ENCODE results near the gene CCL18.
"Not testable (repeated sequence)": the region's sequence is repeated elsewhere in the genome, so short reads cannot be mapped to it uniquely, and the experiment has no call there.

CCL18 gene

DNA sequence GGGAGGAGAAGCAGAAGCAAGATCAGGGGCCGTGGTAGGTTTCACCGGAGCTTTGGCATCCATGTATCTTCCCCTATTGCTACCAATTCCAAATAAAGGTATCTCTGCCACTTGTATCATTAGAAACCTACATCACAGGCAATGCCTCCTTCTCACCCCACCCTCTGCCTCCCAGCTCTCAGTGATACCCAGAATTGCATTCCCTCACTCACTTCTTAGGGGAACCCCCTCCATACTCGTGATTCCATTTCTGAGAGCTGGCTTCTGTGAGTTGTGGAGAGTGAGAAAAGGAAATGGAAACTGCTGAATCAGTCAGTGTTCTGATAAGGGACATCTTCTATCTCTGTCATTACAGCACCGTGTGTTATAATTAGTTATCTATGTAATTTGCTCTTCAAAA is 28.2 kb downstream of the CCL18 start:
- no peak overlapping the region for H3K9ac ChIP-seq (ENCODE audit: low read length)
- H3K36me3 ChIP-seq (ENCODE audit: insufficient read depth, low read length), result no peaks in the 10 kb centered on the region
- H3K4me3 ChIP-seq (ENCODE audit: low read depth, low read length, poor library complexity, severe bottlenecking), result no peak overlapping the region
- no peaks in the 10 kb centered on the region for H3K4me1 ChIP-seq (ENCODE audit: insufficient read depth, low read length, severe bottlenecking)
- H3K27ac ChIP-seq (ENCODE audit: low read depth, low read length, poor library complexity, severe bottlenecking), result no peak overlapping the region
- H3K27me3 ChIP-seq (ENCODE audit: insufficient read depth, low read length), result no peaks in the 10 kb centered on the region
- TF ChIP-seq, protein P1, sequence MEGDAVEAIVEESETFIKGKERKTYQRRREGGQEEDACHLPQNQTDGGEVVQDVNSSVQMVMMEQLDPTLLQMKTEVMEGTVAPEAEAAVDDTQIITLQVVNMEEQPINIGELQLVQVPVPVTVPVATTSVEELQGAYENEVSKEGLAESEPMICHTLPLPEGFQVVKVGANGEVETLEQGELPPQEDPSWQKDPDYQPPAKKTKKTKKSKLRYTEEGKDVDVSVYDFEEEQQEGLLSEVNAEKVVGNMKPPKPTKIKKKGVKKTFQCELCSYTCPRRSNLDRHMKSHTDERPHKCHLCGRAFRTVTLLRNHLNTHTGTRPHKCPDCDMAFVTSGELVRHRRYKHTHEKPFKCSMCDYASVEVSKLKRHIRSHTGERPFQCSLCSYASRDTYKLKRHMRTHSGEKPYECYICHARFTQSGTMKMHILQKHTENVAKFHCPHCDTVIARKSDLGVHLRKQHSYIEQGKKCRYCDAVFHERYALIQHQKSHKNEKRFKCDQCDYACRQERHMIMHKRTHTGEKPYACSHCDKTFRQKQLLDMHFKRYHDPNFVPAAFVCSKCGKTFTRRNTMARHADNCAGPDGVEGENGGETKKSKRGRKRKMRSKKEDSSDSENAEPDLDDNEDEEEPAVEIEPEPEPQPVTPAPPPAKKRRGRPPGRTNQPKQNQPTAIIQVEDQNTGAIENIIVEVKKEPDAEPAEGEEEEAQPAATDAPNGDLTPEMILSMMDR (IDR thresholded peaks at IDR 0.05; ENCODE audit: low read length), result no peak
- no peak for TF ChIP-seq EZH2 (IDR thresholded peaks at IDR 0.05; ENCODE audit: borderline replicate concordance, low read length)
- no peaks in the 10 kb centered on the region for H4K20me1 ChIP-seq (ENCODE audit: insufficient read depth, low read length)
- no peaks in the 10 kb centered on the region for H3F3A ChIP-seq (ENCODE audit: insufficient read depth, low read length)
- H3K9me3 ChIP-seq (ENCODE audit: low read length), result no peaks in the 10 kb centered on the region
- H3K4me2 ChIP-seq (ENCODE audit: low read length), result no peak overlapping the region
- H3K79me2 ChIP-seq (ENCODE audit: insufficient read depth, low read length), result no peaks in the 10 kb centered on the region
- H3K9me2 ChIP-seq (ENCODE audit: low read depth, low read length), result no peaks in the 10 kb centered on the region
- no peak overlapping the region for H2AFZ ChIP-seq (ENCODE audit: low read length)

DNA sequence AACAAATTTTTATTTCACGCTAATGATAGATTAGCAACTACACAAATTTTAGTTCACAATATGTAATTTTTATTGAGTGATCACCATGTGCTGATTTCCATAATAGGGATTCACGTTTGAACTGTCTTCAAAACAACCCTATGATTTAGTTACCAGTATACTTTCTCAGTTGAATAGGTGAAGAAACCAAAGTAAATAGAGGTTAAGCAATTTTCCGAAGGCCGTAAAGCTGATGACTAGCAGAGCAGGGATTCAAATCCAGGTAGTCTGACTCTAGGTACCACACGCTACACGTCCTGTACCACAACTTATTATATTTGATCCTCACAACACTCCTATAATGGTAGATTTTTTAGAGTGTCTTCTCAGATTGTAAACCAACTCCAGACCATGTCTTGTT is 28.6 kb downstream of the CCL18 start:
- not testable (repeated sequence) for H3K79me2 ChIP-seq (ENCODE audit: insufficient read depth, low read length); H3K4me2 ChIP-seq (ENCODE audit: low read length); H3K4me3 ChIP-seq (ENCODE audit: low read depth, low read length, poor library complexity, severe bottlenecking); H3K4me1 ChIP-seq (ENCODE audit: insufficient read depth, low read length, severe bottlenecking); H3K27ac ChIP-seq (ENCODE audit: low read depth, low read length, poor library complexity, severe bottlenecking); H3K9me2 ChIP-seq (ENCODE audit: low read depth, low read length); H3K36me3 ChIP-seq (ENCODE audit: insufficient read depth, low read length); H3F3A ChIP-seq (ENCODE audit: insufficient read depth, low read length); H4K20me1 ChIP-seq (ENCODE audit: insufficient read depth, low read length); H2AFZ ChIP-seq (ENCODE audit: low read length); H3K27me3 ChIP-seq (ENCODE audit: insufficient read depth, low read length); H3K9ac ChIP-seq (ENCODE audit: low read length); H3K9me3 ChIP-seq (ENCODE audit: low read length)

DNA sequence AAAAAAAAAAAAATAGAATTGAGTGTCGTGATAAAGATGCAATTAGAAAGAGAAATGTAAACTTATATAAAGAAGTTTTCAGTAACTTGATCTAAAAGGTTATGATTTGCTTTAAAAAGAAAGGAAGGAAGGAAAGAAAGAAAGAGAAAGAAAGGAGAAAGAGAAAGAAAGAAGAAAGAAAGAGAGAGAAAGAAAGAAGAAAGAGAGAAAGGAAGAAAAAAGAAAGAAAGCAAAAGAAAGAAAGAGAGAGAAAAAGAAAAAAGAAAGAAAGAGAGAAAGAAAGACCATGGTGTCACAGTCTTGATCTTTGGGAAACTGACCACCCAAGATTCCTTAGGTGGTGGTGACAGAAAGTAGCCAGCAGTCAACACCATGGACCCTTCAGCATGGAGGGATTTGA is 30.2 kb downstream of the CCL18 start:
- no peak overlapping the region for H3K4me3 ChIP-seq (ENCODE audit: low read depth, low read length, poor library complexity, severe bottlenecking)
- no peaks in the 10 kb centered on the region for H4K20me1 ChIP-seq (ENCODE audit: insufficient read depth, low read length)
- no peaks in the 10 kb centered on the region for H3K9me2 ChIP-seq (ENCODE audit: low read depth, low read length)
- no peaks in the 10 kb centered on the region for H3K9me3 ChIP-seq (ENCODE audit: low read length)
- H3K9ac ChIP-seq (ENCODE audit: low read length), result no peak overlapping the region
- no peak overlapping the region for H3K27ac ChIP-seq (ENCODE audit: low read depth, low read length, poor library complexity, severe bottlenecking)
- no peak overlapping the region for H2AFZ ChIP-seq (ENCODE audit: low read length)
- no peaks in the 10 kb centered on the region for H3K27me3 ChIP-seq (ENCODE audit: insufficient read depth, low read length)
- H3K36me3 ChIP-seq (ENCODE audit: insufficient read depth, low read length), result no peaks in the 10 kb centered on the region
- H3F3A ChIP-seq (ENCODE audit: insufficient read depth, low read length), result no peaks in the 10 kb centered on the region
- no peaks in the 10 kb centered on the region for H3K79me2 ChIP-seq (ENCODE audit: insufficient read depth, low read length)
- H3K4me1 ChIP-seq (ENCODE audit: insufficient read depth, low read length, severe bottlenecking), result no peaks in the 10 kb centered on the region
- H3K4me2 ChIP-seq (ENCODE audit: low read length), result no peak overlapping the region
- TF ChIP-seq, protein P1 (IDR thresholded peaks at IDR 0.05; ENCODE audit: low read length), result no peak
- TF ChIP-seq EZH2 (IDR thresholded peaks at IDR 0.05; ENCODE audit: borderline replicate concordance, low read length), result no peak

DNA sequence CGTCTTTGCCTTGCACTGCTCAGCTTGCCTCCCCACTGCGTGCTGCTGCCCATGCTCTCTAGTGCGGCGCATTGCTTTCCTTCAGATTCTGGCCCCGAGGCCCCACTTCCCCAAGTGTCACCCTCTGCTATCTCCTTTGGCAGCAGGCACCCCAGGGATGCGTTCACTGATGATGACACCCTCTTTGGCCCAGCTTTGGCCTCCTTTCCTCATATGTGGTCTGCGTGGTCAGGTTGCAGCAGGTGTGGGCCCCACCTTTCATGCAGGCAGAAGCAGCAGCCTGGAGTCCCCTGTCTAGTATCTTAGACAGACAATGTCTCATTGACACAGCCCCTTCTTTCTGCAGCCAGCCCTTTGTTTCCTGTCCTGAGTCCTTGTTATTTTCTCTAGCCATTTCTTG is 30.7 kb downstream of the CCL18 start:
- Histone ChIP-seq H3K27ac (ENCODE audit: low read depth, low read length, poor library complexity, severe bottlenecking) (no peak overlapping the region), H3K9ac (ENCODE audit: low read length) (no peak overlapping the region), H3K27me3 (ENCODE audit: insufficient read depth, low read length) (no peaks in the 10 kb centered on the region), H3K36me3 (ENCODE audit: insufficient read depth, low read length) (no peaks in the 10 kb centered on the region), H3F3A (ENCODE audit: insufficient read depth, low read length) (no peaks in the 10 kb centered on the region), H4K20me1 (ENCODE audit: insufficient read depth, low read length) (no peaks in the 10 kb centered on the region), H3K9me2 (ENCODE audit: low read depth, low read length) (no peaks in the 10 kb centered on the region), H3K4me3 (ENCODE audit: low read depth, low read length, poor library complexity, severe bottlenecking) (no peak overlapping the region), H2AFZ (ENCODE audit: low read length) (no peak overlapping the region), H3K9me3 (ENCODE audit: low read length) (no peaks in the 10 kb centered on the region), H3K4me2 (ENCODE audit: low read length) (no peak overlapping the region), H3K79me2 (ENCODE audit: insufficient read depth, low read length) (no peaks in the 10 kb centered on the region), H3K4me1 (ENCODE audit: insufficient read depth, low read length, severe bottlenecking) (no peaks in the 10 kb centered on the region)
- TF ChIP-seq, protein P1 (IDR thresholded peaks at IDR 0.05; ENCODE audit: low read length), result no peak
- TF ChIP-seq EZH2 (IDR thresholded peaks at IDR 0.05; ENCODE audit: borderline replicate concordance, low read length), result no peak
